BLaER1 (cell line): ENCODE measurements around the gene ANKIB1.

Experiments
- H3K27ac ChIP-seq: shearing (Covaris generic); formaldehyde crosslinking; 2 replicates; pipeline ENCODE4 v1.8.1; 2022
- H3K27me3 ChIP-seq: shearing (Covaris generic); formaldehyde crosslinking; 2 replicates; pipeline ENCODE4 v1.8.1; 2022
- H3K36me3 ChIP-seq: shearing (Covaris generic); formaldehyde crosslinking; 2 replicates; pipeline ENCODE4 v1.8.1; 2022
- H3K4me1 ChIP-seq: shearing (Covaris generic); formaldehyde crosslinking; 2 replicates; pipeline ENCODE4 v1.8.1; 2022
- H3K4me2 ChIP-seq: shearing (Covaris generic); formaldehyde crosslinking; 2 replicates; pipeline ENCODE4 v1.8.1; 2022
- H3K4me3 ChIP-seq: shearing (Covaris generic); formaldehyde crosslinking; 2 replicates; pipeline ENCODE4 v1.8.1; 2022
- H3K9ac ChIP-seq: shearing (Covaris generic); formaldehyde crosslinking; 2 replicates; pipeline ENCODE4 v1.8.1; 2022
- H3K9me3 ChIP-seq: shearing (Covaris generic); formaldehyde crosslinking; 2 replicates; pipeline ENCODE4 v1.8.1; 2022
- H4K20me1 ChIP-seq: shearing (Covaris generic); formaldehyde crosslinking; 2 replicates; pipeline ENCODE4 v1.8.1; 2022
- Cebpa-rat ChIP-seq: shearing (Covaris generic); IDR thresholded peaks from 2 replicates; pipeline ENCODE4 v1.8.1; 2022

ANKIB1 gene

DNA sequence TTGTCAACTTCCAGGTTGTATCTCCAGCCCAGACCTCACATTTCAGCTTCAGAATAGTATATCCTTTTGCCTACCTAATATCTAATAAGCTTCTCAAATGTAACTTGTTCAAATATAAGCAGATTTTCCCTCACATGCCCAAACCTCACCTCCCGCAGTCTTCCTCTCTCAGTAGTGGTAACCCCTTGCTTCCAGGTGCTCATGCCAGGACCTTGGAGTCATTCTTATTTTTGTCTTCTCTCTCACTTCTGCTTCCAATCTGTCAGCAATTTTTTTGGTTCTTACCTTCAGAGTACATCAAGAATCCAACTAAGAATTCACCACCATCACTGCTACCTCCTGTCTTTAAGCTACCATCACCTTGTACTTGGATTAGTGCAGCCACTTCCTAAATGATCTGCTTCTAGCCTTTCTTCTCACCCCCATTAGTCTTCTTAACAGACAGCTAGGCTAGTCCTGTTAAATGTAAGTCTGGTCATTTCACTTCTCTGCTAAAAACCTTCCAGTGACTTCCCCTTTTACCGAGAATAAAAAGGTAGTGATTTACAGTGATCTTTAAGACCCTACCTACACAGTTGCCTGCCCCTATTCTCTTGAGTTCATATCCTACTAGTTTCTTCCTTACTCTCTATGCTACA is 14.0 kb downstream of the ANKIB1 start:
- no peaks in the 10 kb centered on the region for H3K4me1 ChIP-seq
- peaks cover 19% of the 10 kb centered on the region; the same call in 1 of the 2 replicates for H4K20me1 ChIP-seq
- H3K27me3 ChIP-seq = no peaks in the 10 kb centered on the region
- no peak for TF ChIP-seq Cebpa-rat
- peaks cover 42% of the 10 kb centered on the region for H3K36me3 ChIP-seq
- no peak overlapping the region for H3K9ac ChIP-seq
- no peak overlapping the region for H3K27ac ChIP-seq
- peaks cover 47% of the 10 kb centered on the region for H3K9me3 ChIP-seq
- no peak overlapping the region for H3K4me3 ChIP-seq
- H3K4me2 ChIP-seq = no peak overlapping the region

DNA sequence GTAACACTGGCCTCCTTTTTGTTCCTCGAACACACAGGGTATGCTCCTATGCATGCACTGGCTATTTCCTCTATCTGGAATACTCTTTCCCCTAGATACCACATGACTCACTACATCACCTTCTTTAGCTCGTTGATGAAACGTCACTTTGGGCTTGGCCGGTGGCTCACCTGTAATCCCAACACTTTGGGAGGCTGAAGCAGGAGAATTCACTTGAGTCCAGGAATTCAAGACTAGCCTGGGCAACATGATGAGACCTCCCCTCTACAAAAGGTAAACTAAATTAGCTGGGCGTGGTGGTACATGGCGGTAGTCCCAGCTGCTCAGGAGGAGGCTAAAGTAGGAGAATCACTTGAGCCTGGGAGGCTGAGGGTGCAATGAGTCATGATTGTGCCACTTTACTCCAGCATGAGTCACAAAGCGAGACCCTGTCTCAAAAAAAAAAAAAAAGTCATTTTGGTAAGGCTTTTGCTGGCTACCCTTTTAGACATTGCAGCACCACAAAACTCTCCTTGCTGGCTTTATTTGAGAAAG is 14.5 kb downstream of the ANKIB1 start:
- Histone ChIP-seq H3K9me3 (peaks cover 41% of the 10 kb centered on the region), H3K4me1 (no peaks in the 10 kb centered on the region), H3K9ac (no peak overlapping the region), H3K27ac (no peak overlapping the region), H3K27me3 (no peaks in the 10 kb centered on the region), H3K4me3 (no peak overlapping the region), H3K36me3 (peaks cover 42% of the 10 kb centered on the region), H4K20me1 (peaks cover 24% of the 10 kb centered on the region; the same call in 1 of the 2 replicates), H3K4me2 (no peak overlapping the region)
- no peak for TF ChIP-seq Cebpa-rat

DNA sequence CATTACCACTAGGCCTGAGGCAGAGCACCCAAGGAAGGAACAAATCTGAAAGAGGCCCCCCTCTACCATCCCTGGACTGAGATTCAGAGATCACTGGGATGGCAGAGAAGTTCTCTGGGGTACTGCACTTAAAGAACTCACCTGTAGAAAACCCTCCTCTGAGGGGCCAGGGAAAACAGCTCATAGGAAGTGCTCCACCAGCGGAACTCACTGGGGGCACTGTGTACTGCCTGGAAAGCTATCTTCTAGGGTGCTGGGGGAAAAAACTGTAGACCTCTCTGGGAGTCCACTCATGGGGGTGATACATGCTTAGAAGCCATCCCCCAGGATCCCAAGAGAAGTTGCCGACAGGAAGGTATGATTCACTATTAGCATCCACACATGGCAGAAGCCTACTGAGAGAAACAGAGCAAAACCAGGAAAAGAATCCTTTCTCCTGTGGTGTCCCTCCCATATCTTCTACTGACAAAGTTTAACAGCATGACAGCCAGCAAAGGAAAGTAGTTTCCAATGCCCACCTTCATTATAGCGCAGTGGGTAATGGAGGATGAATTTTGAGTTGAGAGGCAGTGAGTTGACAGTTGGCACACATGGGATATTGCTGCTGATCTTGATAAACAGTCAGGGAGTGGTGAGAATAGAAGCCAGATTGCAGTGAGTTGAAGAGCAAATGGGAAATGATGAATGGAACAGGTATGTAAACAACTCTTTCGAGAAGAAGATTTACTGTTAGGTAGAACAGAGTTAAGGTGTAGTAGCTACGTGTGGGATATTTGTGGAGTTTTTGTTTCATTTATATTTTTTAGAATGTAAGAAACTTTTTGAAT is 20.9 kb downstream of the ANKIB1 start:
- Histone ChIP-seq H3K9ac (no peak overlapping the region), H3K27me3 (no peaks in the 10 kb centered on the region), H3K4me2 (no peak overlapping the region), H3K9me3 (peaks cover 27% of the 10 kb centered on the region), H3K4me1 (no peaks in the 10 kb centered on the region), H3K36me3 (peaks cover 37% of the 10 kb centered on the region), H4K20me1 (peaks cover 43% of the 10 kb centered on the region), H3K4me3 (no peak overlapping the region), H3K27ac (no peak overlapping the region)
- no peak for TF ChIP-seq Cebpa-rat

DNA sequence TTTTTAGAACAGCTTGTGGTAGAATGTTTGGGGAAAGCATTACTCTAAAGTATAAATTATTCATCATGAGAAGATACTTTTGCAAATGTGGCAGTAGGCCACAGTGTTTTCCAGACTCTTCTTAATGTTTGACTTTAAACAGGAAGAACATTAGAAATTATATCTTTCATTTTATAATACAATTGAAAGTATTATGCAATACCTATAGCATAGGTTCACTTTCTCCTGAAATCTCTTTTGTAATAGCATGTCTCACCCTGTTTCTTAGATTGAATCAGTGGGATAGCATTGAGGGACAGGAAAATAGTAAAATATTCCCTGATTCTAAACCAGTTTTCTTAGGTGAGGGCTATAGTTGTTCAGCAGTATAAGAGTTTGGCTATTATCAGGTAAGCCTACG is 23.1 kb downstream of the ANKIB1 start:
- H3K9ac ChIP-seq = no peak overlapping the region
- H4K20me1 ChIP-seq = peaks cover 54% of the 10 kb centered on the region
- no peak; the same call in 1 of the 2 replicates for TF ChIP-seq Cebpa-rat
- H3K4me2 ChIP-seq = no peak overlapping the region
- no peaks in the 10 kb centered on the region for H3K4me1 ChIP-seq
- H3K36me3 ChIP-seq = peaks cover 27% of the 10 kb centered on the region
- peaks cover 13% of the 10 kb centered on the region for H3K9me3 ChIP-seq
- no peak overlapping the region for H3K4me3 ChIP-seq
- no peaks in the 10 kb centered on the region for H3K27me3 ChIP-seq
- no peak overlapping the region for H3K27ac ChIP-seq

DNA sequence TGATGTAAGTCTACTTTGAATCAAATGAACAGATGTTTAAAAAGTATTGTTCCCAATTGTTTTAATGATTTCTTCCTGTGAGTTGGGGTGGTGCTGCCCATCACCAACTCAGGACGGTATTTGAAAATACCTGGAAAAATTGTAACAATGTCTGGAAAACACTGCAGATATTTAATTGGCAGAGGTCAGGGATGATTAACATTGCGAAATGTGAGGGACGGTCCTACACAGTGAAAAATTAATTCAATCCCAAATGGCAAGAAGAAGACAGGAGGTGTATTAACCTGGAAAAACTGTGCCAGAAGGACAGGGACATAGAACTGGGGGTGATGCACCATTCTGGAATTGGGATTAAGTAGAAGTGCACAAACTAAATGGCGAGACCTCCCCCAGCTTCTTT is 29.6 kb downstream of the ANKIB1 start:
- Histone ChIP-seq H3K36me3 (peaks cover 18% of the 10 kb centered on the region), H3K4me2 (no peak overlapping the region), H4K20me1 (peaks cover 60% of the 10 kb centered on the region; the same call in 1 of the 2 replicates)

DNA sequence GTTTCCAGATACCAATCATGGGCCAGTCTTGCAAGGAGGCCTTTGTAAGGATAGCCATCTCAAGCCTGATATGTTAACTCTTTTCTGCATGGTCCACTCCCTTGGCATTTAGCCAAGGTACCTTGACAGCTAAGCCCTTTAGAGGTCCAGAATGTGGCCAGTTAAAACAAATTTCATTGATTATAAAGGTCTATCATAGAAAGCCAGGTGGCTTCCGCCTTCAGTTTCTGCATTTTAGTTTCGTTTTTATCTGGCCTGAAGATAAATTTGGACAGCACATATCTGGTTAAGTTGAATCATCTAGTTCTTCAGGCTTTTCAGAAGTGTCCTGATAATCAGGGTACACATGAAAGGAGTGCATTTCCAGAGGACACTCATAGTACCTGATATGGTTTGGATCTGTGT is 30.7 kb downstream of the ANKIB1 start:
- peaks cover 63% of the 10 kb centered on the region; the same call in 1 of the 2 replicates for H4K20me1 ChIP-seq
- H3K4me2 ChIP-seq = no peak overlapping the region

More for the DNA sequence above, 29.6 kb downstream of the ANKIB1 start:
- no peak overlapping the region for H3K27ac ChIP-seq
- no peaks in the 10 kb centered on the region for H3K4me1 ChIP-seq
- H3K9ac ChIP-seq = no peak overlapping the region
- no peak overlapping the region for H3K4me3 ChIP-seq
- no peaks in the 10 kb centered on the region for H3K27me3 ChIP-seq
- TF ChIP-seq Cebpa-rat = no peak
- peaks cover 9% of the 10 kb centered on the region for H3K9me3 ChIP-seq

DNA sequence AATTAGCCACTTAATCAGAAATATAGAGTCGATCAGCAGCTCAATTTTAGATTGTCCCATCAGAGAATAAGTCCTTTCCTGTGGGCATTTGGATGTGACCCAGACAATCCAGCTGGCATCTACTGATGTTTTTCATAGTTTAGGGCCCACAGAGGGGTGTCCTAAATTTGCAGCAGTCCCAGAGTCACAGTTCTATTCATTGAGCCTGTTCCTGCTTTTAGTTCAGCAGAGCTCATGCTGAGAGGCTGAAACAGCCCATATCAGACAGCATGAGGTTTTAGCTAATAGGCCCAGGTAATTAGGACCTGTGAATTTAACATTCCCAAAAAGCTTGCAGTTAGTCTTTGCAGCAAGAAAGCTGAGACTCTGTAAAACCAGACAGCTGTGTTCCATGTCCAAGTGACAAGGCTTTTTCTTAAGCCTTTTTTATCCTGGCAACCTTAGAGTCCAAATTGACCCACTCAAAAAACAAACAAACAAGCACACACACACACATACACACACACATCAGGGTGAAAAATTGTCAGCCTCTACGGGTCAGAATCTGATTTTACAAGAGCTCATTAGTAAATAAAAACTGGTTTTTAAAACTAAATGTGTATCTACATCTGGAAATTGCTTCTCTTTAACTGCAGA is 33.7 kb downstream of the ANKIB1 start:
- H3K4me2 ChIP-seq = no peak overlapping the region
- no peaks in the 10 kb centered on the region for H3K4me1 ChIP-seq
- peaks cover 19% of the 10 kb centered on the region for H3K9me3 ChIP-seq
- no peak for TF ChIP-seq Cebpa-rat
- H3K4me3 ChIP-seq = no peak overlapping the region
- H3K36me3 ChIP-seq = peaks cover 27% of the 10 kb centered on the region
- H3K27ac ChIP-seq = no peak overlapping the region
- peaks cover 55% of the 10 kb centered on the region; the same call in 1 of the 2 replicates for H4K20me1 ChIP-seq
- no peaks in the 10 kb centered on the region for H3K27me3 ChIP-seq
- H3K9ac ChIP-seq = no peak overlapping the region

More for the DNA sequence above, 30.7 kb downstream of the ANKIB1 start:
- Histone ChIP-seq H3K4me3 (no peak overlapping the region), H3K4me1 (no peaks in the 10 kb centered on the region), H3K27me3 (no peaks in the 10 kb centered on the region), H3K36me3 (peaks cover 27% of the 10 kb centered on the region), H3K9ac (no peak overlapping the region), H3K9me3 (peaks cover 19% of the 10 kb centered on the region), H3K27ac (no peak overlapping the region)
- TF ChIP-seq Cebpa-rat = no peak

DNA sequence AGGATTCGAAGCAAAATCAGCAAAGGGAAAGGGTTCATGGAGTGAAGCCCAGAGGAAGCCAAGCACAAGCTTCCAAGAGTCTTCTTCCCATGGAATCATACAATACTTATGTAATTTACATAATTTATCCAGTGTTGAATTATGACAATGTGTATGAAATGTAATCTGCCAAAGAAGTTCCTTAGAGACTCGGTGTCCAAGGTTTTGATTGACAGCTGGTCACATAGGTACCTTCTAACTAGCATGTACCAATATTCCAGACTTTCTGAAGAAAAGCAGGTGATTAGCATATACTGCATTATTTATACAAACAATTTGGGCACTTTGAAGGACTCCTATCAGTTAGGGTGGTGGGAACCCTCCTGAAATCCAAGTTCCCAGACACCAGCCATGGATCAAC is 35.3 kb downstream of the ANKIB1 start:
- Histone ChIP-seq H3K36me3 (peaks cover 27% of the 10 kb centered on the region), H3K9ac (no peak overlapping the region), H3K4me2 (no peak overlapping the region), H3K9me3 (peaks cover 19% of the 10 kb centered on the region), H4K20me1 (peaks cover 45% of the 10 kb centered on the region; the same call in 1 of the 2 replicates), H3K4me1 (no peaks in the 10 kb centered on the region), H3K4me3 (no peak overlapping the region), H3K27ac (no peak overlapping the region), H3K27me3 (no peaks in the 10 kb centered on the region)
- TF ChIP-seq Cebpa-rat = no peak

DNA sequence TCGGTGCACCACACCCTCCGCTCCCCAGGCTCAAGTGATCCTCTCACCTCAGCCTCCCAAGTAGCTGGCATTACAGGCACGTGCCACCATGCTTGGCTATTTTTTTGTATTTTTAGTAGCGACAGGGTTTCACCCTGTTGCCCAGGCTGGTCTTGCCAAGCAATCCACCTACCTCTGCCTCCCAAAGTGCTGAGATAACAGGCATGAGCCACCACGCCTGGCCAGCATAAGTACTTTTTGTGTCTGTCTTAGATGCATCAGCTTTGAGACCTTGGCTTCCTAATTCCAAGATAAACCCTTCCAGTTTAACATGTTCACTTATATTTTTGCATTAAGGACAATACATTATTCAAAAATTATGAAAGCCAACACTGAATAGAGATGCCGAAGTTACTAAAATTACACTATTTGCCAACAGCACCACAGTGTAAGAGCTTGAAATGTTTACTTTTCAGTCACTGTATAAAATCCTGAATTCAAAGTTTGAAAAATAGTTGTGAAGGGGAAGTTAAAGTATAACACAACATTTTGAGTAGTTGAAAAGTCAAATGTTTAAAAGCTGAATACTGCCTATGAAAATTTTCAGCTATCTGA is 36.5 kb downstream of the ANKIB1 start:
- H3K27ac ChIP-seq = no peak overlapping the region
- H3K4me1 ChIP-seq = no peaks in the 10 kb centered on the region
- H3K9me3 ChIP-seq = peaks cover 21% of the 10 kb centered on the region
- peaks cover 20% of the 10 kb centered on the region for H3K36me3 ChIP-seq
- no peak overlapping the region for H3K9ac ChIP-seq
- TF ChIP-seq Cebpa-rat = no peak
- H3K27me3 ChIP-seq = no peaks in the 10 kb centered on the region
- H4K20me1 ChIP-seq = peaks cover 38% of the 10 kb centered on the region; the same call in 1 of the 2 replicates
- no peak overlapping the region for H3K4me2 ChIP-seq
- H3K4me3 ChIP-seq = no peak overlapping the region
